ENCODE data around the gene GPC5.

- TF ChIP-seq CTCF (IDR thresholded peaks at IDR 0.05 in 8 of 11, conservative IDR thresholded peaks at IDR 0.05 in 3 of 11) (no peak), POLR2A (IDR thresholded peaks at IDR 0.05) (no peak)
Measured at GRCh38 chr13:91372911-91373310, 25.5 kb upstream of the GPC5 start.

Measured in spleen (tissue), 7 donors.